Stomach (tissue), 4 donors: ENCODE data around the gene SLC6A5.

Experiments used
- CTCF ChIP-seq, 7 experiments: fragments of 450-650 bp in 4 of 7; fragments of 200-600 bp in 3 of 7; sonication (generic) in 3 of 7; IDR thresholded peaks; one replicate each; pipeline ENCODE4 v1.5.1; 2016 to 2019; ENCODE audit warnings: antibody characterized with exemption in 7 of 7, control low read depth in 2 of 7, mild to moderate bottlenecking in 1 of 7
- POLR2A ChIP-seq, 4 donors: fragments of 450-650 bp; IDR thresholded peaks; one replicate each; pipeline ENCODE4 v1.6.1; 2016; ENCODE audit warnings: antibody characterized with exemption in 4 of 4, control low read depth in 2 of 4, mild to moderate bottlenecking in 1 of 4, moderate library complexity in 1 of 4
- POLR2AphosphoS5 ChIP-seq, 3 donors: sonication (generic); formaldehyde crosslinking; IDR thresholded peaks; one replicate each; pipeline ENCODE4 v1.6.1; 2016; ENCODE audit warnings: antibody characterized with exemption in 3 of 3

- TF ChIP-seq CTCF (IDR thresholded peaks at IDR 0.05) (no peak), POLR2AphosphoS5 (IDR thresholded peaks at IDR 0.05) (no peak), POLR2A (IDR thresholded peaks at IDR 0.05) (no peak)
Observed at GRCh38 chr11:20596205-20597153, 2.9 kb upstream of the SLC6A5 start.
